H9 (cell line): ENCODE data around the gene ALDH1A1. TPM values are rescaled to one million over a fixed set of nuclear protein-coding genes. Genes with fewer than 3 reads are reported as not detected.

Source experiments
- DNase-seq: peaks from one replicate; pipeline ENCODE4 v3.0.0-alpha.2; 2017
- H2AFZ ChIP-seq: one replicate; pipeline ENCODE4 v1.6.1; 2013; ENCODE audit warnings: mild to moderate bottlenecking, low read length, control low read depth, moderate library complexity
- H2AK5ac ChIP-seq: 2 replicates; pipeline ENCODE4 v1.6.1; 2013; ENCODE audit warnings: low read length, control low read depth, mixed read lengths; ENCODE audit not compliant: insufficient read length
- H2BK120ac ChIP-seq: one replicate; pipeline ENCODE4 v1.6.1; 2013; ENCODE audit warnings: low read depth, mild to moderate bottlenecking, low read length, control low read depth, inconsistent platforms; ENCODE audit not compliant: poor library complexity, severe bottlenecking
- H2BK12ac ChIP-seq: 2 replicates; pipeline ENCODE4 v1.6.1; 2013; ENCODE audit warnings: low read length, control low read depth, mixed read lengths, low read depth; ENCODE audit not compliant: insufficient read length
- H2BK15ac ChIP-seq: 2 replicates; pipeline ENCODE4 v1.6.1; 2013; ENCODE audit warnings: low read depth, low read length, control low read depth
- H2BK20ac ChIP-seq: one replicate; pipeline ENCODE4 v1.6.1; 2013; ENCODE audit warnings: low read depth, mild to moderate bottlenecking, low read length, control low read depth, inconsistent platforms; ENCODE audit not compliant: poor library complexity, severe bottlenecking
- H2BK5ac ChIP-seq: 2 replicates; pipeline ENCODE4 v1.6.1; 2013; ENCODE audit warnings: low read length, control low read depth, mixed read lengths; ENCODE audit not compliant: insufficient read length
- H3K14ac ChIP-seq: 2 replicates; pipeline ENCODE4 v1.6.1; 2013; ENCODE audit warnings: low read length, control low read depth; ENCODE audit not compliant: insufficient read depth
- H3K18ac ChIP-seq: 2 replicates; pipeline ENCODE4 v1.6.1; 2013; ENCODE audit warnings: low read depth, mild to moderate bottlenecking, mixed read lengths, low read length, control low read depth; ENCODE audit not compliant: insufficient read length
- H3K23ac ChIP-seq: 2 replicates; pipeline ENCODE4 v1.6.1; 2013; ENCODE audit warnings: low read length, control low read depth, mixed read lengths, low read depth; ENCODE audit not compliant: insufficient read length
- H3K23me2 ChIP-seq: 2 replicates; pipeline ENCODE4 v1.6.1; 2013; ENCODE audit warnings: low read depth, mild to moderate bottlenecking, mixed read lengths, low read length, control low read depth; ENCODE audit not compliant: insufficient read length, poor library complexity, severe bottlenecking
- H3K27ac ChIP-seq: 2 replicates; pipeline ENCODE4 v1.5.1; 2013; ENCODE audit warnings: low read length, control low read depth, mixed read lengths, low read depth; ENCODE audit not compliant: insufficient read length
- H3K27me3 ChIP-seq: 2 replicates; pipeline ENCODE4 v1.6.1; 2013; ENCODE audit warnings: low read length, control low read depth, inconsistent platforms; ENCODE audit not compliant: insufficient read depth
- H3K4ac ChIP-seq: 2 replicates; pipeline ENCODE4 v1.6.1; 2013; ENCODE audit warnings: low read depth, mild to moderate bottlenecking, control low read depth, inconsistent platforms, low read length, moderate library complexity
- H3K4me1 ChIP-seq: 2 replicates; pipeline ENCODE4 v1.6.1; 2013; ENCODE audit warnings: low read length, control low read depth, inconsistent platforms; ENCODE audit not compliant: insufficient read depth
- H3K4me2 ChIP-seq: 2 replicates; pipeline ENCODE4 v1.6.1; 2013; ENCODE audit warnings: low read length, control low read depth, mixed read lengths; ENCODE audit not compliant: insufficient read length, insufficient read depth
- H3K56ac ChIP-seq: 2 replicates; pipeline ENCODE4 v1.6.1; 2013; ENCODE audit warnings: low read depth, mild to moderate bottlenecking, mixed read lengths, low read length, control low read depth; ENCODE audit not compliant: insufficient read length
- H3K79me1 ChIP-seq: 2 replicates; pipeline ENCODE4 v1.6.1; 2013; ENCODE audit warnings: low read depth, mild to moderate bottlenecking, moderate library complexity, low read length, control low read depth, inconsistent platforms; ENCODE audit not compliant: insufficient read depth, poor library complexity, severe bottlenecking
- H3K79me2 ChIP-seq: 2 replicates; pipeline ENCODE4 v1.6.1; 2013; ENCODE audit warnings: low read length, control low read depth, inconsistent platforms; ENCODE audit not compliant: insufficient read depth
- H3K9ac ChIP-seq: 2 replicates; pipeline ENCODE4 v1.6.1; 2013; ENCODE audit warnings: low read length, control low read depth, mixed read lengths; ENCODE audit not compliant: insufficient read length; ENCODE audit errors: extremely low read depth
- H3K9me3 ChIP-seq: one replicate; pipeline ENCODE4 v1.6.1; 2013; ENCODE audit warnings: low read depth, low read length, inconsistent platforms; ENCODE audit not compliant: control insufficient read depth
- H3T11ph ChIP-seq: one replicate; pipeline ENCODE4 v1.6.1; 2013; ENCODE audit warnings: mild to moderate bottlenecking, low read length, control low read depth, inconsistent platforms
- H4K20me1 ChIP-seq: one replicate; pipeline ENCODE4 v1.6.1; 2013; ENCODE audit not compliant: control insufficient read depth, insufficient read length, insufficient read depth
- H4K5ac ChIP-seq: 2 replicates; pipeline ENCODE4 v1.6.1; 2013; ENCODE audit warnings: low read depth, mild to moderate bottlenecking, mixed read lengths, low read length, control low read depth; ENCODE audit not compliant: insufficient read length
- H4K8ac ChIP-seq: replicated peaks from 2 replicates; pipeline ENCODE4 v1.6.1; 2013; ENCODE audit warnings: low read length, control low read depth, mixed read lengths, low read depth; ENCODE audit not compliant: insufficient read length
- H4K91ac ChIP-seq: 2 replicates; pipeline ENCODE4 v1.6.1; 2013; ENCODE audit warnings: low read depth, mild to moderate bottlenecking, moderate library complexity, mixed read lengths, low read length, control low read depth; ENCODE audit not compliant: insufficient read length
- H3K27ac Mint-ChIP-seq, 3 experiments: 2 replicates in 2 of 3; 3 replicates in 1 of 3; pipeline ENCODE4 v1.8.0; 2020 to 2021; ENCODE audit warnings: mixed read lengths in 3 of 3, mild to moderate bottlenecking in 1 of 3, moderate library complexity in 1 of 3
- H3K27me3 Mint-ChIP-seq: 2 replicates; pipeline ENCODE4 v1.8.0; 2021; ENCODE audit warnings: low read depth, mild to moderate bottlenecking, moderate library complexity, mixed read lengths
- H3K36me3 Mint-ChIP-seq, 3 experiments: 2 replicates in 2 of 3; 3 replicates in 1 of 3; pipeline ENCODE4 v1.8.0; 2020 to 2021; ENCODE audit warnings: low read depth in 3 of 3, mixed read lengths in 3 of 3; ENCODE audit not compliant: insufficient read depth in 1 of 3
- H3K4me1 Mint-ChIP-seq, 2 experiments: 2 replicates each; pipeline ENCODE4 v1.8.0; 2020; ENCODE audit warnings: mixed read lengths in 2 of 2
- H3K4me3 Mint-ChIP-seq, 2 experiments: 2 replicates in 1 of 2; 3 replicates in 1 of 2; pipeline ENCODE4 v1.8.0; 2020 to 2021; ENCODE audit warnings: mild to moderate bottlenecking in 2 of 2, mixed read lengths in 2 of 2, moderate library complexity in 1 of 2
- H3K9me3 Mint-ChIP-seq, 2 experiments: 2 replicates in 1 of 2; 3 replicates in 1 of 2; pipeline ENCODE4 v1.8.0; 2020; ENCODE audit warnings: mild to moderate bottlenecking in 2 of 2, mixed read lengths in 2 of 2, moderate library complexity in 1 of 2
- WGBS: extraction: QIAGEN DNeasy Blood & Tissue Kit; methylation state at CpG from one replicate; pipeline ENCODE4 v1.1.7; 2013; ENCODE audit warnings: missing lambda C conversion rate, low lambda C conversion rate, mixed read lengths; ENCODE audit not compliant: insufficient read length; ENCODE audit errors: extremely low coverage; 5-methylcytosine and 5-hydroxymethylcytosine counted together
- total RNA-seq: library from RNA; stranded (reverse); gene quantifications from 2 replicates; pipeline ENCODE4 v1.2.1, GENCODE V29; 2021
- TF ChIP-seq, protein P1 (sequence below): fragments of 200-600 bp; sonication (generic); conservative IDR thresholded peaks from 3 replicates; pipeline ENCODE4 v1.8.0; 2021; ENCODE audit warnings: antibody characterized with exemption, mild to moderate bottlenecking

The ALDH1A1 gene
- total RNA-seq, 1 experiment from 2014 or later, result 1.1 TPM

DNA sequence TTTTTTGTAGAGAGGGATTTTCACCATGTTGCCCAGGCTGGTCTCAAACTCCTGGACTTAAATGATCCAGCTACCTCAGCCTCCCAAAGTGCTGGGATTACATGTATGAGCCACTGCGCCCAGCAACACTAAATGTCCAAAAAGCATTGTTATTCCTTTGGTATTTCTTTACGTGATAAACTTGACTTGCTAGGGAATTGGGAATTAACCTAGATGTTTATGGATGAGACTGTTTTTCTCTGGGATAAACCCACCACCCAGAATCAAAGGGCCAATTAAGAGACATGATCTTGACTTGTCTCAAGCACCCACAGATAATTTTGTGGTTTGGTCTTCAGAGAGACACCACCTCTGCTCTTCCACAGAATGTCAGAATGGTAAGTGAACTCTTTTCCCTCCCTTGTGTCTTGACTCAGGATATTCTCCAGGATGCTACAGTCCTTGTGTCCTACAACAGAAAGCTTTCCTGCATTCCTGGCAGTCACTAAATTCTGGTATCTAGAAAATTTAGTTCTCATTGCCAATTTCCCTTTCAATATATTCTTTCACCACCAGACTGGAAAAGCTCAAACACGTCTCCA is 55.7 kb downstream of the ALDH1A1 start:
- H3K23ac ChIP-seq, result no peak overlapping the region
- no peak overlapping the region for H3K4ac ChIP-seq
- Mint-ChIP-seq H3K4me3 (no peak overlapping the region), H3K36me3 (no peaks in the 10 kb centered on the region), H3K27ac (no peak overlapping the region), H3K9me3 (no peaks in the 10 kb centered on the region), H3K4me1 (peaks cover 6 to 9% of the 10 kb centered on the region in 2 experiments), H3K27me3 (no peaks in the 10 kb centered on the region; the same call in 1 of the 2 replicates)
- H3K23me2 ChIP-seq, result no peaks in the 10 kb centered on the region
- no peak overlapping the region for H3T11ph ChIP-seq
- H2AK5ac ChIP-seq, result no peak overlapping the region
- no peak overlapping the region for H3K18ac ChIP-seq
- no peaks in the 10 kb centered on the region for H3K27me3 ChIP-seq
- no peak for DNase-seq
- no peaks in the 10 kb centered on the region for H3K79me2 ChIP-seq
- no peak overlapping the region for H3K9ac ChIP-seq
- H3K79me1 ChIP-seq, result no peaks in the 10 kb centered on the region
- no peak overlapping the region for H3K4me2 ChIP-seq
- H2BK15ac ChIP-seq, result no peak overlapping the region
- H4K5ac ChIP-seq, result no peak overlapping the region
- H2BK120ac ChIP-seq, result no peak overlapping the region
- H4K91ac ChIP-seq, result no peak overlapping the region
- H3K27ac ChIP-seq, result no peak overlapping the region
- H3K9me3 ChIP-seq, result no peaks in the 10 kb centered on the region
- H3K4me1 ChIP-seq, result no peaks in the 10 kb centered on the region
- TF ChIP-seq, protein P1, sequence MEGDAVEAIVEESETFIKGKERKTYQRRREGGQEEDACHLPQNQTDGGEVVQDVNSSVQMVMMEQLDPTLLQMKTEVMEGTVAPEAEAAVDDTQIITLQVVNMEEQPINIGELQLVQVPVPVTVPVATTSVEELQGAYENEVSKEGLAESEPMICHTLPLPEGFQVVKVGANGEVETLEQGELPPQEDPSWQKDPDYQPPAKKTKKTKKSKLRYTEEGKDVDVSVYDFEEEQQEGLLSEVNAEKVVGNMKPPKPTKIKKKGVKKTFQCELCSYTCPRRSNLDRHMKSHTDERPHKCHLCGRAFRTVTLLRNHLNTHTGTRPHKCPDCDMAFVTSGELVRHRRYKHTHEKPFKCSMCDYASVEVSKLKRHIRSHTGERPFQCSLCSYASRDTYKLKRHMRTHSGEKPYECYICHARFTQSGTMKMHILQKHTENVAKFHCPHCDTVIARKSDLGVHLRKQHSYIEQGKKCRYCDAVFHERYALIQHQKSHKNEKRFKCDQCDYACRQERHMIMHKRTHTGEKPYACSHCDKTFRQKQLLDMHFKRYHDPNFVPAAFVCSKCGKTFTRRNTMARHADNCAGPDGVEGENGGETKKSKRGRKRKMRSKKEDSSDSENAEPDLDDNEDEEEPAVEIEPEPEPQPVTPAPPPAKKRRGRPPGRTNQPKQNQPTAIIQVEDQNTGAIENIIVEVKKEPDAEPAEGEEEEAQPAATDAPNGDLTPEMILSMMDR, result no peak
- no peak overlapping the region for H2BK12ac ChIP-seq
- no peak overlapping the region for H2AFZ ChIP-seq
- no peaks in the 10 kb centered on the region for H4K20me1 ChIP-seq
- no peak overlapping the region for H4K8ac ChIP-seq
- H2BK5ac ChIP-seq, result no peak overlapping the region
- H2BK20ac ChIP-seq, result no peak overlapping the region
- no peak overlapping the region for H3K14ac ChIP-seq
- WGBS, result no CpG with 5 or more reads among the region's 3 CpGs
- H3K56ac ChIP-seq, result no peak overlapping the region
